Neural cell (in vitro differentiated cells): ENCODE data around the gene FBXO22. TPM values are rescaled to one million over a fixed set of nuclear protein-coding genes. Genes with fewer than 3 reads are reported as not detected.
"Not testable (repeated sequence)": the region's sequence is repeated elsewhere in the genome, so short reads cannot be mapped to it uniquely, and the experiment has no call there.

Source experiments
- H2AFZ ChIP-seq: fragments of 200-600, 300-800 bp; sonication (generic), shearing (Covaris generic); 2 replicates; pipeline ENCODE4 v1.6.0; 2014; ENCODE audit warnings: low read depth, mild to moderate bottlenecking, antibody characterized with exemption, low read length, moderate library complexity
- H3F3A ChIP-seq: fragments of 200-600 bp; shearing (Covaris generic); 2 replicates; pipeline ENCODE4 v1.6.1; 2016; ENCODE audit warnings: mild to moderate bottlenecking, moderate library complexity, mixed read lengths, antibody characterized with exemption, low read length; ENCODE audit not compliant: insufficient read depth, poor library complexity, severe bottlenecking
- H3K27ac ChIP-seq: fragments of 200-600, 300-800 bp; sonication (generic), shearing (Covaris generic); 2 replicates; pipeline ENCODE4 v1.5.1; 2014; ENCODE audit warnings: mild to moderate bottlenecking, low read length, moderate library complexity
- H3K27me3 ChIP-seq: fragments of 300-800, 200-600 bp; sonication (generic), shearing (Covaris generic); 2 replicates; pipeline ENCODE4 v1.6.0; 2014; ENCODE audit warnings: mild to moderate bottlenecking, low read depth, low read length, moderate library complexity; ENCODE audit not compliant: insufficient read depth
- H3K36me3 ChIP-seq: fragments of 300-800, 200-600 bp; sonication (generic), shearing (Covaris generic); 2 replicates; pipeline ENCODE4 v1.5.1; 2014; ENCODE audit warnings: mild to moderate bottlenecking, antibody characterized with exemption, low read length, moderate library complexity; ENCODE audit not compliant: insufficient read depth
- H3K4me2 ChIP-seq: fragments of 300-800, 200-600 bp; sonication (generic), shearing (Covaris generic); 2 replicates; pipeline ENCODE4 v1.6.0; 2014; ENCODE audit warnings: mild to moderate bottlenecking, low read length
- H3K4me3 ChIP-seq: fragments of 300-800, 200-600 bp; sonication (generic), shearing (Covaris generic); 2 replicates; pipeline ENCODE4 v1.5.1; 2014; ENCODE audit warnings: mild to moderate bottlenecking, low read length, moderate library complexity
- H3K79me2 ChIP-seq: fragments of 200-600 bp; shearing (Covaris generic); replicated peaks from 2 replicates; pipeline ENCODE4 v1.6.0; 2014; ENCODE audit warnings: mild to moderate bottlenecking, low read length, moderate library complexity; ENCODE audit not compliant: insufficient read depth
- H3K9ac ChIP-seq: fragments of 300-800, 200-600 bp; sonication (generic), shearing (Covaris generic); 2 replicates; pipeline ENCODE4 v1.6.1; 2016; ENCODE audit warnings: mild to moderate bottlenecking, low read length, mixed read lengths
- H3K9me2 ChIP-seq: fragments of 200-600 bp; shearing (Covaris generic); 2 replicates; pipeline ENCODE4 v1.6.1; 2016; ENCODE audit warnings: mild to moderate bottlenecking, low read length, mixed read lengths; ENCODE audit not compliant: insufficient read depth
- H3K9me3 ChIP-seq: fragments of 200-600, 300-800 bp; sonication (generic), shearing (Covaris generic); 2 replicates; pipeline ENCODE4 v1.6.1; 2016; ENCODE audit warnings: mild to moderate bottlenecking, mixed run types, low read length, moderate library complexity, mixed read lengths
- H4K20me1 ChIP-seq: fragments of 200-600 bp; shearing (Covaris generic); 2 replicates; pipeline ENCODE4 v1.6.1; 2016; ENCODE audit warnings: mild to moderate bottlenecking, mixed run types; ENCODE audit not compliant: insufficient read depth
- EP300 ChIP-seq: fragments of 450-650 bp; conservative IDR thresholded peaks from 2 replicates; pipeline ENCODE4 v1.6.1; 2014; ENCODE audit warnings: antibody characterized with exemption, mild to moderate bottlenecking, moderate library complexity; ENCODE audit not compliant: poor library complexity, severe bottlenecking
- EZH2 ChIP-seq: fragments of 200-600, 300-800 bp; shearing (Covaris generic), sonication (generic); IDR thresholded peaks from 2 replicates; pipeline ENCODE4 v1.6.1; 2014; ENCODE audit warnings: antibody characterized with exemption, low read length, borderline replicate concordance, mild to moderate bottlenecking; ENCODE audit not compliant: insufficient read depth, poor library complexity, severe bottlenecking
- MXI1 ChIP-seq: fragments of 450-650 bp; conservative IDR thresholded peaks from 2 replicates; pipeline ENCODE4 v1.6.1; 2014; ENCODE audit warnings: antibody characterized with exemption, mild to moderate bottlenecking; ENCODE audit not compliant: poor library complexity, severe bottlenecking
- POLR2AphosphoS5 ChIP-seq: IDR thresholded peaks from 2 replicates; pipeline ENCODE4 v1.6.1; 2012
- RAD21 ChIP-seq: fragments of 450-650 bp; conservative IDR thresholded peaks from 2 replicates; pipeline ENCODE4 v1.6.1; 2014; ENCODE audit warnings: antibody characterized with exemption, mild to moderate bottlenecking, moderate library complexity
- SMC3 ChIP-seq: fragments of 450-650 bp; conservative IDR thresholded peaks from 2 replicates; pipeline ENCODE4 v1.6.1; 2014; ENCODE audit warnings: antibody characterized with exemption, mild to moderate bottlenecking, moderate library complexity; ENCODE audit not compliant: poor library complexity
- TAF1 ChIP-seq: IDR thresholded peaks from 2 replicates; pipeline ENCODE4 v1.6.1; 2012; ENCODE audit warnings: low read depth
- polyA plus RNA-seq: library from polyadenylated mRNA; depleted of rRNA; stranded (reverse); fragments of >200 nt; gene quantifications from 2 replicates; pipeline ENCODE4 v1.2.3, GENCODE V29; 2014
- TF ChIP-seq, protein P1 (sequence below): fragments of 450-650 bp; IDR thresholded peaks from 2 replicates; pipeline ENCODE4 v1.5.1; 2014; ENCODE audit warnings: antibody characterized with exemption, mild to moderate bottlenecking, moderate library complexity; ENCODE audit not compliant: poor library complexity, severe bottlenecking
- TF ChIP-seq, protein P2 (sequence below): IDR thresholded peaks from 2 replicates; pipeline ENCODE4 v1.6.1; 2012; ENCODE audit warnings: borderline replicate concordance

The FBXO22 gene
- polyA plus RNA-seq, 1 donor from 2014 or later, result 52.3 TPM

DNA sequence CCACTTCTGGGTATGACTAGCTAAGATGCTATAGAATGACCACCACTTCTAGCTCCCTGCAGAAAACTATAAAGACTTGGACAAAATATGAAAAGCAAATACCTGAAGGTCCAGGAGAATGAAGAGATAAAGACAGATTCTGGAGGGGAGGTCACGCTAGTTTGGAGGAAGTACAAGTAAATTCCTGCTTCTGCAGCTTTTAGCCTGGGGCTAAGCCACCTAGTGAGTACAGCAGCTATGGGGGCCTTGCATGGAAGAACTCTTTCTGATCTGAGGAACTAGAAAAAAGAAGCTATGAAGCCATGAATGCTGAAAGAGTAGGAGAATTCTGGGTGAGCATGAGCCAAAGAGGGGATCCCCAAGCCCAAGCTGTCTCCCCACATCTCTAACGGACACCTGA lies 78.8 kb downstream of the FBXO22 start:
- no peak overlapping the region for H3K27ac ChIP-seq
- no peaks in the 10 kb centered on the region for H4K20me1 ChIP-seq
- H3K4me2 ChIP-seq, result no peak overlapping the region
- no peaks in the 10 kb centered on the region for H3K27me3 ChIP-seq
- H3K9me2 ChIP-seq, result no peaks in the 10 kb centered on the region
- H3F3A ChIP-seq, result no peaks in the 10 kb centered on the region
- H3K9ac ChIP-seq, result no peak overlapping the region
- H3K9me3 ChIP-seq, result no peaks in the 10 kb centered on the region
- TF ChIP-seq, protein P1, sequence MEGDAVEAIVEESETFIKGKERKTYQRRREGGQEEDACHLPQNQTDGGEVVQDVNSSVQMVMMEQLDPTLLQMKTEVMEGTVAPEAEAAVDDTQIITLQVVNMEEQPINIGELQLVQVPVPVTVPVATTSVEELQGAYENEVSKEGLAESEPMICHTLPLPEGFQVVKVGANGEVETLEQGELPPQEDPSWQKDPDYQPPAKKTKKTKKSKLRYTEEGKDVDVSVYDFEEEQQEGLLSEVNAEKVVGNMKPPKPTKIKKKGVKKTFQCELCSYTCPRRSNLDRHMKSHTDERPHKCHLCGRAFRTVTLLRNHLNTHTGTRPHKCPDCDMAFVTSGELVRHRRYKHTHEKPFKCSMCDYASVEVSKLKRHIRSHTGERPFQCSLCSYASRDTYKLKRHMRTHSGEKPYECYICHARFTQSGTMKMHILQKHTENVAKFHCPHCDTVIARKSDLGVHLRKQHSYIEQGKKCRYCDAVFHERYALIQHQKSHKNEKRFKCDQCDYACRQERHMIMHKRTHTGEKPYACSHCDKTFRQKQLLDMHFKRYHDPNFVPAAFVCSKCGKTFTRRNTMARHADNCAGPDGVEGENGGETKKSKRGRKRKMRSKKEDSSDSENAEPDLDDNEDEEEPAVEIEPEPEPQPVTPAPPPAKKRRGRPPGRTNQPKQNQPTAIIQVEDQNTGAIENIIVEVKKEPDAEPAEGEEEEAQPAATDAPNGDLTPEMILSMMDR, result no peak
- H3K36me3 ChIP-seq, result no peaks in the 10 kb centered on the region
- no peak overlapping the region for H2AFZ ChIP-seq
- no peak overlapping the region for H3K4me3 ChIP-seq
- H3K79me2 ChIP-seq, result no peaks in the 10 kb centered on the region

- not testable (repeated sequence) for H2AFZ ChIP-seq, H3K4me2 ChIP-seq, H3K79me2 ChIP-seq, H3K9ac ChIP-seq, H3K4me3 ChIP-seq, H3K9me2 ChIP-seq, H3K27ac ChIP-seq, H4K20me1 ChIP-seq, H3K36me3 ChIP-seq, H3K9me3 ChIP-seq, H3F3A ChIP-seq, H3K27me3 ChIP-seq
Observed at GRCh38 chr15:75984706-75985105, 81.0 kb downstream of the FBXO22 start.

DNA sequence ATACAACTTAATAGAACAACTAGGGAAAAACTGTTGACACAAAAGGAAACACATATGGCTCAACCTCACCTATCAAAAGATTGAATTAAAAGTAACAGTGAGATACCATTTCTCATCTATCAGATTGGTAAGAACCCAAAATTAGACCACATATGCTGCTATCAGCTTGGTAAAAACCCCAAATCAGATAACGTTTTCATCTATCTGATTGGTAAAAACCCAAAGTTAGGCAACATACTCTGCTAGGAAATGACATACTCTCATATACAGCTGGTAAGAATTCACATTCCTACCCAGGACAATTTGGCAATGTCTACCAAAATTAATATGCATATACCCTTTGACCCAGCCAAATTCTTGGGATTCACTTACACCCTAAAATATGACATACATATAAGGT lies 82.3 kb downstream of the FBXO22 start:
- H4K20me1 ChIP-seq, result no peaks in the 10 kb centered on the region
- H3K4me3 ChIP-seq, result no peak overlapping the region
- TF ChIP-seq RAD21 (no peak), EZH2 (no peak), MXI1 (no peak), POLR2AphosphoS5 (no peak), EP300 (no peak), SMC3 (no peak), TAF1 (no peak)
- TF ChIP-seq, protein P2, sequence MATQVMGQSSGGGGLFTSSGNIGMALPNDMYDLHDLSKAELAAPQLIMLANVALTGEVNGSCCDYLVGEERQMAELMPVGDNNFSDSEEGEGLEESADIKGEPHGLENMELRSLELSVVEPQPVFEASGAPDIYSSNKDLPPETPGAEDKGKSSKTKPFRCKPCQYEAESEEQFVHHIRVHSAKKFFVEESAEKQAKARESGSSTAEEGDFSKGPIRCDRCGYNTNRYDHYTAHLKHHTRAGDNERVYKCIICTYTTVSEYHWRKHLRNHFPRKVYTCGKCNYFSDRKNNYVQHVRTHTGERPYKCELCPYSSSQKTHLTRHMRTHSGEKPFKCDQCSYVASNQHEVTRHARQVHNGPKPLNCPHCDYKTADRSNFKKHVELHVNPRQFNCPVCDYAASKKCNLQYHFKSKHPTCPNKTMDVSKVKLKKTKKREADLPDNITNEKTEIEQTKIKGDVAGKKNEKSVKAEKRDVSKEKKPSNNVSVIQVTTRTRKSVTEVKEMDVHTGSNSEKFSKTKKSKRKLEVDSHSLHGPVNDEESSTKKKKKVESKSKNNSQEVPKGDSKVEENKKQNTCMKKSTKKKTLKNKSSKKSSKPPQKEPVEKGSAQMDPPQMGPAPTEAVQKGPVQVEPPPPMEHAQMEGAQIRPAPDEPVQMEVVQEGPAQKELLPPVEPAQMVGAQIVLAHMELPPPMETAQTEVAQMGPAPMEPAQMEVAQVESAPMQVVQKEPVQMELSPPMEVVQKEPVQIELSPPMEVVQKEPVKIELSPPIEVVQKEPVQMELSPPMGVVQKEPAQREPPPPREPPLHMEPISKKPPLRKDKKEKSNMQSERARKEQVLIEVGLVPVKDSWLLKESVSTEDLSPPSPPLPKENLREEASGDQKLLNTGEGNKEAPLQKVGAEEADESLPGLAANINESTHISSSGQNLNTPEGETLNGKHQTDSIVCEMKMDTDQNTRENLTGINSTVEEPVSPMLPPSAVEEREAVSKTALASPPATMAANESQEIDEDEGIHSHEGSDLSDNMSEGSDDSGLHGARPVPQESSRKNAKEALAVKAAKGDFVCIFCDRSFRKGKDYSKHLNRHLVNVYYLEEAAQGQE, result no peak
- TF ChIP-seq, protein P1, result no peak
- no peak overlapping the region for H2AFZ ChIP-seq
- H3K79me2 ChIP-seq, result no peaks in the 10 kb centered on the region
- no peaks in the 10 kb centered on the region for H3K27me3 ChIP-seq
- no peaks in the 10 kb centered on the region for H3K9me3 ChIP-seq
- H3K9me2 ChIP-seq, result no peaks in the 10 kb centered on the region
- H3K27ac ChIP-seq, result no peak overlapping the region
- H3K9ac ChIP-seq, result no peak overlapping the region
- H3K4me2 ChIP-seq, result no peak overlapping the region
- H3K36me3 ChIP-seq, result no peaks in the 10 kb centered on the region
- H3F3A ChIP-seq, result no peaks in the 10 kb centered on the region
